GM12878 (cell line): ENCODE results near the gene MAB21L3. TPM values are rescaled to one million over a fixed set of nuclear protein-coding genes. Genes with fewer than 3 reads are reported as not detected.

Experiments used
- ATAC-seq: fragments of 200-7000 bp; cut with Tn5 transposase; 3 replicates; pipeline ENCODE4 v1.9.1; 2020; ENCODE audit warnings: mild to moderate bottlenecking, moderate library complexity
- BruUV-seq: library from RNA; stranded (reverse); fragments of 400-500 nt; replicated peaks from 2 replicates; lab custom pipeline; 2021; lab: Mats Ljungman, UMichigan
- CTCF ChIA-PET: fragments of 300-600 bp; sonication (Branson Sonifier 250); formaldehyde crosslinking; extraction: SDS; loops from one replicate; lab custom pipeline; 2021; ENCODE audit warnings: inconsistent platforms; lab: Yijun Ruan, JAX
- POLR2A ChIA-PET: fragments of 350-600 bp; formaldehyde crosslinking; extraction: SDS; loops from one replicate; lab custom pipeline; 2021; ENCODE audit warnings: inconsistent platforms; lab: Charles Lee
- RAD21 ChIA-PET: fragments of 300-600 bp; sonication (Branson Sonifier 250); formaldehyde crosslinking; loops from one replicate; lab custom pipeline; 2023; ENCODE audit warnings: antibody characterized with exemption; ENCODE audit not compliant: unreplicated experiment; lab: Charles Lee
- SMC1A ChIA-PET: fragments of 300-600 bp; sonication (Branson Sonifier 250); formaldehyde crosslinking; loops from one replicate; lab custom pipeline; 2023; ENCODE audit not compliant: unreplicated experiment, uncharacterized antibody; lab: Charles Lee
- DNase-seq: peaks from one replicate; pipeline ENCODE4 v3.0.0-alpha.2; 2011; ENCODE audit warnings: low read depth, low spot score
- FAIRE-seq: peaks from 3 replicates; lab custom pipeline; 2011; peaks lifted over from hg19 to GRCh38; lab: Jason Lieb, UNC
- H2AFZ ChIP-seq: 2 replicates; pipeline ENCODE4 v1.6.0; 2011; ENCODE audit warnings: low read depth, low read length, control low read depth; ENCODE audit not compliant: control insufficient read depth
- H3K27ac ChIP-seq: 2 replicates; pipeline ENCODE4 v1.5.1; 2011; ENCODE audit warnings: control low read depth; ENCODE audit not compliant: control insufficient read depth, insufficient read depth
- H3K27me3 ChIP-seq, 2 experiments: replicated peaks in 1 of 2; 2 replicates each; pipeline versions ENCODE4 v1.6.0 to v1.6.1; 2011; ENCODE audit warnings: low read length in 1 of 2; ENCODE audit not compliant: control insufficient read depth in 2 of 2, insufficient read depth in 2 of 2
- H3K36me3 ChIP-seq, 2 experiments: 2 replicates each; pipeline ENCODE4 v1.5.1; 2011; ENCODE audit warnings: low read length in 1 of 2; ENCODE audit not compliant: control insufficient read depth in 2 of 2, insufficient read depth in 2 of 2
- H3K4me1 ChIP-seq: 2 replicates; pipeline ENCODE4 v1.6.1; 2011; ENCODE audit warnings: mild to moderate bottlenecking, low read length, moderate library complexity, mixed read lengths; ENCODE audit not compliant: control insufficient read depth, insufficient read depth
- H3K4me2 ChIP-seq: 2 replicates; pipeline ENCODE4 v1.6.0; 2011; ENCODE audit warnings: control low read depth; ENCODE audit not compliant: control insufficient read depth, insufficient read depth
- H3K4me3 ChIP-seq: fragments of 200-600 bp; sonication (generic); 2 replicates; pipeline ENCODE4 v1.5.1; 2016
- H3K79me2 ChIP-seq: 2 replicates; pipeline ENCODE4 v1.6.0; 2011; ENCODE audit warnings: low read length; ENCODE audit not compliant: control insufficient read depth, insufficient read depth
- H3K9ac ChIP-seq: 2 replicates; pipeline ENCODE4 v1.8.0; 2011; ENCODE audit warnings: low read length, control low read depth, mixed read lengths; ENCODE audit not compliant: control insufficient read depth, insufficient read depth
- H3K9me3 ChIP-seq: replicated peaks from 3 replicates; pipeline ENCODE4 v1.5.1; 2011; ENCODE audit warnings: mild to moderate bottlenecking, low read length; ENCODE audit not compliant: control insufficient read depth, insufficient read depth
- H4K20me1 ChIP-seq: 2 replicates; pipeline ENCODE4 v1.6.0; 2011; ENCODE audit not compliant: control insufficient read depth, insufficient read depth
- DPF2 ChIP-seq: fragments of 450-650 bp; IDR thresholded peaks from 2 replicates; pipeline ENCODE4 v1.6.1; 2017; ENCODE audit warnings: mild to moderate bottlenecking
- FOS ChIP-seq: IDR thresholded peaks from 3 replicates; pipeline ENCODE4 v1.6.1; 2011; ENCODE audit warnings: borderline replicate concordance; ENCODE audit not compliant: insufficient read length; ENCODE audit errors: extremely low read depth
- IKZF2 ChIP-seq, 2 experiments: fragments of 450-650 bp; IDR thresholded peaks; 2 replicates each; pipeline ENCODE4 v1.6.1; 2017; ENCODE audit warnings: mild to moderate bottlenecking in 2 of 2, moderate library complexity in 2 of 2
- RCOR1 ChIP-seq: conservative IDR thresholded peaks from 2 replicates; pipeline ENCODE4 v1.6.1; 2012; ENCODE audit warnings: low read depth, low read length, improper control_type of control experiment
- SMAD5 ChIP-seq: IDR thresholded peaks from 2 replicates; pipeline ENCODE4 v1.6.1; 2016; ENCODE audit warnings: antibody characterized with exemption, low read depth
- SP1 ChIP-seq: IDR thresholded peaks from one replicate; pipeline ENCODE4 v1.6.1; 2011; ENCODE audit warnings: low read depth, low read length
- YY1 ChIP-seq: IDR thresholded peaks from 2 replicates; pipeline ENCODE4 v1.6.1; 2011; ENCODE audit warnings: low read depth, mild to moderate bottlenecking, low read length
- ZSCAN29 ChIP-seq: fragments of 450-650 bp; IDR thresholded peaks from 2 replicates; pipeline ENCODE4 v1.6.1; 2017; ENCODE audit warnings: mild to moderate bottlenecking, moderate library complexity
- WGBS: methylation state at CpG from one replicate; pipeline ENCODE4 v1.1.6; 2016; ENCODE audit warnings: low lambda C conversion rate; ENCODE audit not compliant: insufficient replicate concordance, insufficient coverage; ENCODE audit errors: missing lambda C conversion rate; 5-methylcytosine and 5-hydroxymethylcytosine counted together
- in situ Hi-C: fragments of 300-500 bp; cut with MboI; formaldehyde crosslinking; loops from 9 replicates; pipeline ENCODE4 v1.14.3; 2018; ENCODE audit warnings: mixed read lengths
- intact Hi-C: fragments of 100-400 bp; cut with micrococcal nuclease; formaldehyde crosslinking; loops from one replicate; pipeline ENCODE4 v1.14.2; 2022; ENCODE audit not compliant: unreplicated experiment
- polyA plus RNA-seq, 11 experiments: library from polyadenylated mRNA; depleted of rRNA in 4 of 11; unstranded in 6 of 11; stranded (reverse) in 5 of 11; fragments of >200 nt; fragmentation: Nextera tagmentation in 4 of 11; fragmentation: Illumina TruSeq in 1 of 11; extraction: Ambion mirVana in 4 of 11; extraction: Trizol in 1 of 11; gene quantifications; 1 replicate in 1 of 11; 2 replicates in 10 of 11; pipeline versions ENCODE4 v1.2.1 to v1.2.3, GENCODE V29; 2011 to 2016; ENCODE audit warnings: inconsistent platforms in 2 of 11, missing spikeins in 2 of 11, low read depth in 1 of 11
- total RNA-seq, 4 experiments: library from RNA; depleted of rRNA in 3 of 4; stranded (reverse); fragments of >200 nt in 3 of 4; fragmentation: Illumina TruSeq in 1 of 4; extraction: Trizol in 1 of 4; gene quantifications; 2 replicates each; pipeline versions ENCODE4 v1.2.1 to v1.2.3, GENCODE V29; 2013 to 2021
- TF ChIP-seq, protein P1 (sequence below): IDR thresholded peaks from 2 replicates; pipeline ENCODE4 v1.6.1; 2012; ENCODE audit warnings: low read depth, low read length, improper control_type of control experiment
- TF ChIP-seq, protein P2 (sequence below): fragments of 450-650 bp; formaldehyde crosslinking; IDR thresholded peaks from 2 replicates; pipeline ENCODE4 v1.5.0; 2022; ENCODE audit warnings: mild to moderate bottlenecking, missing genetic modification characterization
- TF ChIP-seq, protein P3 (sequence below): fragments of 450-650 bp; IDR thresholded peaks from 2 replicates; pipeline ENCODE4 v1.6.1; 2018; ENCODE audit warnings: mild to moderate bottlenecking, low read depth, moderate library complexity; ENCODE audit not compliant: partially characterized antibody

MAB21L3 gene
- total and polyA plus RNA-seq, 10 of the 15 experiments (the other 5 are each of a cell fraction or from before 2014, with no cell fraction given) = 0.18 to 18.6 (median 1.3) TPM

DNA sequence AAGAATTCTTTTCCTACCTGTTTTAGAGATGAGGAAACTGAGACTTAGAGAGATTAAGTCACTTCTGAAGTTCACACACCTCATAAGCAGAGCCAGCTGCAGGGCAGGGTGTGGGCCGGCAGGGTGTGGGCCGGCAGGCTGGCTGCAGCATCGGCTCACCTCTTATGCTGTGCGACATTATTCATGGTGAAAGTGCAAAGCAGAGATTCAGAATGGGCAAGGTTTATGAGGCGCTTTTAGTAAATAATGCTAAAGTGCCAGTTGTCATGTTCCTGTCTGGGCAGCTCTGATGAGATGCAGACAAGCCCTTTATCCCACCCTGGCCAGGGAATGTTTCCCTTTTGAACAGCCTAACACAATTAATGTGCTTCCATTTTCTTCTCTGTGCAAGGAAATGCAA, 14.6 kb downstream of the MAB21L3 start:
- H3K27me3 ChIP-seq = no peaks in the 10 kb centered on the region
- no peak overlapping the region for H3K4me2 ChIP-seq
- H3K79me2 ChIP-seq = no peaks in the 10 kb centered on the region
- CTCF ChIA-PET = interaction anchor here (1.2 to 1.5 kb wide), 2 partner anchors 13 to 25 kb away, joined by 4 to 11 read pairs; no protein-coding TSS in a partner anchor
- ATAC-seq = no peak
- H4K20me1 ChIP-seq = no peaks in the 10 kb centered on the region
- H3K36me3 ChIP-seq = peaks cover 0 to 13% of the 10 kb centered on the region in 2 experiments; a peak in 2 of 4 replicates
- 75% methylated on average over 5 of the region's 5 CpGs for WGBS
- intact Hi-C loops = no loop called here
- POLR2A ChIA-PET = interaction anchor here (0.7 kb wide), 1 partner anchor 9 kb away, joined by 3 read pairs; no protein-coding TSS in a partner anchor
- no peak overlapping the region for H3K4me3 ChIP-seq
- RAD21 ChIA-PET = no interaction called here
- no peak for DNase-seq
- H3K9me3 ChIP-seq = no peaks in the 10 kb centered on the region
- FAIRE-seq = no peak
- no peak overlapping the region for H2AFZ ChIP-seq
- in situ Hi-C loops = no loop called here
- no peaks in the 10 kb centered on the region for H3K4me1 ChIP-seq
- no peak for TF ChIP-seq YY1
- TF ChIP-seq FOS = no peak
- no peak for TF ChIP-seq IKZF2 (IDR thresholded peaks at IDR 0.05)
- TF ChIP-seq SP1 = no peak
- no peak for TF ChIP-seq SMAD5
- TF ChIP-seq RCOR1 = no peak
- no peak for TF ChIP-seq DPF2
- H3K27ac ChIP-seq = no peak overlapping the region
- BruUV-seq = no TSS peak
- no peak overlapping the region for H3K9ac ChIP-seq
- SMC1A ChIA-PET = interaction anchor here (0.6 to 1.2 kb wide), 2 partner anchors 60 to 360 kb away, joined by 3 to 4 read pairs; no protein-coding TSS in a partner anchor

DNA sequence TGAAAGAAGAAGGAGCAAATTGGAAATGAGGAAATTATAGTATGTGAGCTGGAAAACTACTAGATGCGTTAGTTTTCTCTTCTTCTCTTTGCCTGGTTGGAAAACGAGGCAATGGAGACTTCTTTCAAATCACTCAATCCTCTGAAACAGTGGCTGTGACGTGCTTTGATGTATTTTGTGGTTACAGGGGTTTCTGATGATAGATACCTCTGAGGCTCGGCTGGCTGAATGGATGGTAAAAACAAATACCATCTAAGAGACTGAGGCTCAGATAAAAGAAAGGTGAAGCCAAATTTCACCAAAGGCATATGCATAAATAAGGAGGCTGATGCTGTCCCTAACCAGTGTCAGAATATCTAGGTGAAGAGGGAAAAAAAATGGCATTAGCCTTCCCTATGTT, 15.1 kb downstream of the MAB21L3 start:
- DNase-seq = no peak
- Histone ChIP-seq H3K4me2 (no peak overlapping the region), H3K79me2 (no peaks in the 10 kb centered on the region), H3K36me3 (peaks cover 0 to 13% of the 10 kb centered on the region in 2 experiments; a peak in 2 of 4 replicates), H4K20me1 (no peaks in the 10 kb centered on the region), H3K4me3 (no peak overlapping the region), H3K27ac (no peak overlapping the region), H3K4me1 (no peaks in the 10 kb centered on the region), H3K27me3 (no peaks in the 10 kb centered on the region), H3K9ac (no peak overlapping the region), H2AFZ (no peak overlapping the region), H3K9me3 (no peaks in the 10 kb centered on the region)
- no TSS peak for BruUV-seq
- ChIA-PET RAD21 (no interaction called here), SMC1A (interaction anchor here (0.6 to 1.2 kb wide), 2 partner anchors 61 to 359 kb away, joined by 3 to 4 read pairs; no protein-coding TSS in a partner anchor), POLR2A (no interaction called here), CTCF (no interaction called here)
- FAIRE-seq = no peak
- in situ Hi-C loops (no loop called here), intact Hi-C loops (no loop called here)
- no peak for ATAC-seq
- 11% methylated on average over 4 of the region's 4 CpGs for WGBS
- no peak for TF ChIP-seq ZSCAN29
- TF ChIP-seq, protein P1, sequence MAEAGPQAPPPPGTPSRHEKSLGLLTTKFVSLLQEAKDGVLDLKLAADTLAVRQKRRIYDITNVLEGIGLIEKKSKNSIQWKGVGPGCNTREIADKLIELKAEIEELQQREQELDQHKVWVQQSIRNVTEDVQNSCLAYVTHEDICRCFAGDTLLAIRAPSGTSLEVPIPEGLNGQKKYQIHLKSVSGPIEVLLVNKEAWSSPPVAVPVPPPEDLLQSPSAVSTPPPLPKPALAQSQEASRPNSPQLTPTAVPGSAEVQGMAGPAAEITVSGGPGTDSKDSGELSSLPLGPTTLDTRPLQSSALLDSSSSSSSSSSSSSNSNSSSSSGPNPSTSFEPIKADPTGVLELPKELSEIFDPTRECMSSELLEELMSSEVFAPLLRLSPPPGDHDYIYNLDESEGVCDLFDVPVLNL = no peak
- TF ChIP-seq, protein P2, sequence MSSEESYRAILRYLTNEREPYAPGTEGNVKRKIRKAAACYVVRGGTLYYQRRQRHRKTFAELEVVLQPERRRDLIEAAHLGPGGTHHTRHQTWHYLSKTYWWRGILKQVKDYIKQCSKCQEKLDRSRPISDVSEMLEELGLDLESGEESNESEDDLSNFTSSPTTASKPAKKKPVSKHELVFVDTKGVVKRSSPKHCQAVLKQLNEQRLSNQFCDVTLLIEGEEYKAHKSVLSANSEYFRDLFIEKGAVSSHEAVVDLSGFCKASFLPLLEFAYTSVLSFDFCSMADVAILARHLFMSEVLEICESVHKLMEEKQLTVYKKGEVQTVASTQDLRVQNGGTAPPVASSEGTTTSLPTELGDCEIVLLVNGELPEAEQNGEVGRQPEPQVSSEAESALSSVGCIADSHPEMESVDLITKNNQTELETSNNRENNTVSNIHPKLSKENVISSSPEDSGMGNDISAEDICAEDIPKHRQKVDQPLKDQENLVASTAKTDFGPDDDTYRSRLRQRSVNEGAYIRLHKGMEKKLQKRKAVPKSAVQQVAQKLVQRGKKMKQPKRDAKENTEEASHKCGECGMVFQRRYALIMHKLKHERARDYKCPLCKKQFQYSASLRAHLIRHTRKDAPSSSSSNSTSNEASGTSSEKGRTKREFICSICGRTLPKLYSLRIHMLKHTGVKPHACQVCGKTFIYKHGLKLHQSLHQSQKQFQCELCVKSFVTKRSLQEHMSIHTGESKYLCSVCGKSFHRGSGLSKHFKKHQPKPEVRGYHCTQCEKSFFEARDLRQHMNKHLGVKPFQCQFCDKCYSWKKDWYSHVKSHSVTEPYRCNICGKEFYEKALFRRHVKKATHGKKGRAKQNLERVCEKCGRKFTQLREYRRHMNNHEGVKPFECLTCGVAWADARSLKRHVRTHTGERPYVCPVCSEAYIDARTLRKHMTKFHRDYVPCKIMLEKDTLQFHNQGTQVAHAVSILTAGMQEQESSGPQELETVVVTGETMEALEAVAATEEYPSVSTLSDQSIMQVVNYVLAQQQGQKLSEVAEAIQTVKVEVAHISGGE = no peak
- TF ChIP-seq, protein P3, sequence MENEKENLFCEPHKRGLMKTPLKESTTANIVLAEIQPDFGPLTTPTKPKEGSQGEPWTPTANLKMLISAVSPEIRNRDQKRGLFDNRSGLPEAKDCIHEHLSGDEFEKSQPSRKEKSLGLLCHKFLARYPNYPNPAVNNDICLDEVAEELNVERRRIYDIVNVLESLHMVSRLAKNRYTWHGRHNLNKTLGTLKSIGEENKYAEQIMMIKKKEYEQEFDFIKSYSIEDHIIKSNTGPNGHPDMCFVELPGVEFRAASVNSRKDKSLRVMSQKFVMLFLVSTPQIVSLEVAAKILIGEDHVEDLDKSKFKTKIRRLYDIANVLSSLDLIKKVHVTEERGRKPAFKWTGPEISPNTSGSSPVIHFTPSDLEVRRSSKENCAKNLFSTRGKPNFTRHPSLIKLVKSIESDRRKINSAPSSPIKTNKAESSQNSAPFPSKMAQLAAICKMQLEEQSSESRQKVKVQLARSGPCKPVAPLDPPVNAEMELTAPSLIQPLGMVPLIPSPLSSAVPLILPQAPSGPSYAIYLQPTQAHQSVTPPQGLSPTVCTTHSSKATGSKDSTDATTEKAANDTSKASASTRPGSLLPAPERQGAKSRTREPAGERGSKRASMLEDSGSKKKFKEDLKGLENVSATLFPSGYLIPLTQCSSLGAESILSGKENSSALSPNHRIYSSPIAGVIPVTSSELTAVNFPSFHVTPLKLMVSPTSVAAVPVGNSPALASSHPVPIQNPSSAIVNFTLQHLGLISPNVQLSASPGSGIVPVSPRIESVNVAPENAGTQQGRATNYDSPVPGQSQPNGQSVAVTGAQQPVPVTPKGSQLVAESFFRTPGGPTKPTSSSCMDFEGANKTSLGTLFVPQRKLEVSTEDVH = no peak
